HG03280 (cell line): ENCODE measurements around the gene RAB6A.
"Not testable (repeated sequence)": the region's sequence is repeated elsewhere in the genome, so short reads cannot be mapped to it uniquely, and the experiment has no call there.

ENCODE experiments used
- ATAC-seq: cut with Tn5 transposase; IDR thresholded peaks from one replicate; pipeline ENCODE4 v1.9.1; 2021; ENCODE audit warnings: mild to moderate bottlenecking, moderate library complexity; ENCODE audit not compliant: unreplicated experiment

The RAB6A gene

GRCh38 chr11:73766763-73767162 is 5.9 kb upstream of the RAB6A start:
- no peak for ATAC-seq

GRCh38 chr11:73762732-73763131 is 1.9 kb upstream of the RAB6A start:
- ATAC-seq: no peak

GRCh38 chr11:73761403-73761945 is 600 bp upstream of the RAB6A start:
- ATAC-seq: peak; percentile 0

- peak; percentile 0 for ATAC-seq
Observed at GRCh38 chr11:73760135-73760678, 667 bp downstream of the RAB6A start.

- ATAC-seq: no peak
Observed at GRCh38 chr11:73759610-73760134, 1.2 kb downstream of the RAB6A start.

GRCh38 chr11:73758451-73758850 is 2.4 kb downstream of the RAB6A start:
- ATAC-seq: no peak

GRCh38 chr11:73757598-73757997 is 3.3 kb downstream of the RAB6A start:
- ATAC-seq: no peak

- no peak for ATAC-seq
Observed at GRCh38 chr11:73755670-73756069, 5.2 kb downstream of the RAB6A start.

- no peak for ATAC-seq
Observed at GRCh38 chr11:73753938-73754337, 6.9 kb downstream of the RAB6A start.

GRCh38 chr11:73752903-73753302 is 8.0 kb downstream of the RAB6A start:
- no peak for ATAC-seq

GRCh38 chr11:73752216-73752867 is 8.5 kb downstream of the RAB6A start:
- no peak for ATAC-seq

- not testable (repeated sequence) for ATAC-seq
Observed at GRCh38 chr11:73750862-73751261, 10.0 kb downstream of the RAB6A start.

- no peak for ATAC-seq
Observed at GRCh38 chr11:73750228-73750627, 10.6 kb downstream of the RAB6A start.

GRCh38 chr11:73749118-73749517 is 11.8 kb downstream of the RAB6A start:
- no peak for ATAC-seq

GRCh38 chr11:73748300-73748699 is 12.6 kb downstream of the RAB6A start:
- ATAC-seq: no peak

- no peak for ATAC-seq
Observed at GRCh38 chr11:73747762-73748161, 13.1 kb downstream of the RAB6A start.

GRCh38 chr11:73746701-73747100 is 14.2 kb downstream of the RAB6A start:
- ATAC-seq: no peak

GRCh38 chr11:73743045-73743444 is 17.8 kb downstream of the RAB6A start:
- ATAC-seq: no peak

GRCh38 chr11:73735959-73736358 is 24.9 kb downstream of the RAB6A start:
- not testable (repeated sequence) for ATAC-seq

GRCh38 chr11:73734993-73735392 is 25.9 kb downstream of the RAB6A start:
- no peak for ATAC-seq

GRCh38 chr11:73734011-73734410 is 26.9 kb downstream of the RAB6A start:
- ATAC-seq: not testable (repeated sequence)

- not testable (repeated sequence) for ATAC-seq
Observed at GRCh38 chr11:73732936-73733335, 27.9 kb downstream of the RAB6A start.
